NCI-H82 treated with DMSO at 0.1 percent for 48 hours (cell line): ENCODE results near the gene RALY.
A peak's percentile ranks its signal among the peaks of the same experiment; 100 is the strongest.
"Not testable (repeated sequence)": the region's sequence is repeated elsewhere in the genome, so short reads cannot be mapped to it uniquely, and the experiment has no call there.

Experiments used
- DNase-seq: peaks from one replicate; lab custom pipeline; 2025; ENCODE audit not compliant: unreplicated experiment; lab: John Stamatoyannopoulos, UW

Gene RALY

DNA sequence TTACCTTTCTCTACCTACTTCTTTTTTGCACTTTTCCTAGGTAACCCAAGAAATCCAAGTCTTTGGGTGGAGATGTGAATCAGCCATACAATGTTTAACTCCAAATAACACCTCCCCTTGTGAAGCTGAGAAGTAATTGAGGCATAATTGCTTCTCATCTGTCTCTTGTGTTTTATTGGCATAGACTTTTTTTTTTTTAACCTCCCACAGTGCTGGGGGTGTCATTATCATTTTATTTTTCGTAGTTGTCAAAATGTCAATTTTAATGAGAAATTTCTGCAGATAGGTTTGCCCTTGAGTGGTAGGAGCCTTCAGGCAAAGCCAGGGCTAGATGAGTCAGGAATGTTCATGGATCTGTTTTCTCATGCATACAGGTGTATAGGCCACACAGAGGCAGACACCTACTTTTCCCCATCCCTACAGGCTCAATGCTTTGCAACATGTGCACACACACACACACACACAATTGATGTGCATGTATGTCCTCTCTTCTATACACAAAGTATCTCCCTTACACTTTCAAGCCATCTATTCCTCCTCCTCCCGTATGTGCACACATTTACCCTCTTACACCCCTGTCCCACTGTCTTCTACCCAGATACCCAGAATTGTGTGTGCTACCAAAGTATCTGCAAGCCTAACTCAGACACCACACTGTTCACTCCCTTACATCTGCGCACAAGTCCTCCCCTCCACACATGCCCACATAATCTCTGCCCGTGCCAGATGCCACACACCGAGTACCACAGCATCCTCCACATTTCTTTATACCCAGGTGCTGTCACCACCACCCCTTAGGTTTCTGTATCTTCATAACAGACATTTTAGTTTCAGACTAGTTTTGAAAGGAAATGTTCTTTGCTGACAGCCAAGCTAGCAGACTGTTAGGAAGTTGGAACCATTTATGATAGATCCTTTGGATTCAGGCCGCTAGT is 22.0 kb downstream of the RALY start:
- no peak for DNase-seq

DNA sequence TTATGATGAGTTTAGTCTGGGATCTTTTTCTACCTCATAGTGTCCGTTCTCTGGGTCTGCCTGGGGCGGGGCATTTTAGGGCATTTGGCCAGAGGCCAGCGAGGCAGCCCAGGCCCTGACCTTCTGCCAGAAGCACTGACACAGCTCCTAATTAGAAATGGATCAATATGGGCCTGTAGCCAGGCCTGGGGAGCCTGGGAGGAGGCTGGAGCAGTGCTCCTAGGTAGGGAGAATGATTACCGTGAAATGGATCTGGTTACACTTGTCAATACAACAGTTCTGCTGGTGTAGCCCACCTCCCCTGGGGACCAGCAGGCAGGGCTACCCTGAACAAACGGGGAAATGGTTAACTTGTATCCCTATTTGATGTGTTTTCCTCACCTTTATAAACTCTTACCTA is 23.0 kb downstream of the RALY start:
- DNase-seq = no peak

DNA sequence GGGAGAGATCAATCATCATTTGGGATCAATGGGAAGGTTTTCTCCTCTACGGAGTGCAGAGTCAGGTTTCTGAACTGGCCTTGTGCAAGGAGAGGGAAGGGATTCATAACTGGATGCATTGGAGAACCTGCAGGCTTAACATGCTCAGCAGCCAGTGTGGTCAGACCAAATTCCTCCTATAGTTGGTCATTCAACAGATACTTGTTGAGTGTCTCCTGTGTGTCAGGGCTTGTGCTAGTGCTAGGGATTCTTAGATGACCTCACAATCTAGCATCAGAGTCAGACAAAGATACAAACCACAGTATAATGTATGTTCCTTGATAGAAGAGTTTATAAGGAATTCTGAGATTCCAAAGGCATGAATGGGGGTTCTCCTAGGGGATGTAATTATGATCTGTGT is 23.9 kb downstream of the RALY start:
- DNase-seq = no peak

DNA sequence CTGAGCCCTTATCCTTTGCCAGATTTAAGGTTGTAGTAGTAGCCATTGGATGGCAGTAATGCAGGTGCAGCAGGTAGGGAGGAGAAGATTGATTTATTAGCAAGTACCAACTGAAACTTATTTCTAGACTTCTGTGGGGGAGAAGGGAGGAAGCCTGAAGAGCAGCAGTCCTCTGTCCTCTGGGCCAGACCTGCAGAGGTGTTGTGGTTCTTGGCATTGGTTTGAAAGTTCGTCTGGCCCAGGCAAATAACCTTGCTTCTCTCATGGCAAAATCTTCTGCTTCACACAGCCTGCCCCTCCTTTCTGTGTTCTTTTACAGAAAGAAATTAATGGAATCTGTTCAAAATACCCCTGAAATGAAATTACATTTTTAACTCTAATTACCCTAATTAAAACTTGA is 24.5 kb downstream of the RALY start:
- DNase-seq = no peak

DNA sequence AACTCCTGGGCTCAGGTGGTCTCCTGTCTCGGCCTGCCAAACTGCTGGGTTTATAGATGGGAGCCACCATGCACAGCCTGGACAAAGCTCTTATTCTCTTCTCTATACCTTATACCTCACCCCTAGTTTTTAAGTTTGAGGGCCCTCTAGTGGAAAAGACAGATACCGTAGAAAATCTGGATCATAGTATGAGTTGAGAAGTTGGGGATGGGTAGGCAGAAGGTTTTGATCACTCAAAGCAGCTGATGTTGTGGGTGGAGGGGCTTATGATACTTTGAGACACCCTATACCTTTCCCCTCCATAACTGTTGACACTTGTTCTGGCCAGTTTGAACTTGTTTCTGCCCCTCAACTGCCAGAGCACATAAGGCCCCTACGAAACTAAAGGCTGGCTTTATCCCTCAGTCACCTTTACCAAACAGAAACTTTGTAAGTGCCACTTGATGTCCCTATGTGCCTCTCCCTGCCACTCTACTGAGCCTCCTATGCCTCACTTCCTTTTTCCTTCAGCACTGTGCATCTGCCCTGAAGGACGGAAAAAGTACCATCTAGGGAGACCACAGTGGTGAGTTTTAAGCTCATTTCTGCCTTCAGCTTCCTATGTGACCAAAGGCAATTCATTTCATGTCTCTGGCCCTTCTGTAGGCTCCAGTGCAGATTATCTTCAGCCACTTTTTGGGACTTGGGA is 28.6 kb downstream of the RALY start:
- DNase-seq = peak; percentile 33

DNA sequence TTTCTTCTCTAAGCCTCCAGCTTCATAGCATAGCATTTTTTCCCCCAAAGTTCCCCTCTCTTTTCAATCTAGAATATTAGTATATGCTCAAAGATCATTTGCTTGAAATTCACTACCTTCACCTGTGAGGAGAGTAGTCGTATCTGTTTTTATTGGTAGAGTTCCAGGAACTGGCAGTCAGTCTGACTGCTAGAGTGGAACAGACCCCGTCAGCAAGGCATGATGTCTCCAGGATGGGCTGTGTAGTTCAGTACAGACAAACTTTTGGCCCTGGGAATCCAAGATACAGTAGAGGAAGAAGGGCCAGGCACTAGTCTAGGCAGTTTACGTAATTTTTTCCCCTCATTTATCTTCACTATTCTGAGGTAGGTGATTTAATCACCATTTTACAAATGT is 29.1 kb downstream of the RALY start:
- DNase-seq = no peak

DNA sequence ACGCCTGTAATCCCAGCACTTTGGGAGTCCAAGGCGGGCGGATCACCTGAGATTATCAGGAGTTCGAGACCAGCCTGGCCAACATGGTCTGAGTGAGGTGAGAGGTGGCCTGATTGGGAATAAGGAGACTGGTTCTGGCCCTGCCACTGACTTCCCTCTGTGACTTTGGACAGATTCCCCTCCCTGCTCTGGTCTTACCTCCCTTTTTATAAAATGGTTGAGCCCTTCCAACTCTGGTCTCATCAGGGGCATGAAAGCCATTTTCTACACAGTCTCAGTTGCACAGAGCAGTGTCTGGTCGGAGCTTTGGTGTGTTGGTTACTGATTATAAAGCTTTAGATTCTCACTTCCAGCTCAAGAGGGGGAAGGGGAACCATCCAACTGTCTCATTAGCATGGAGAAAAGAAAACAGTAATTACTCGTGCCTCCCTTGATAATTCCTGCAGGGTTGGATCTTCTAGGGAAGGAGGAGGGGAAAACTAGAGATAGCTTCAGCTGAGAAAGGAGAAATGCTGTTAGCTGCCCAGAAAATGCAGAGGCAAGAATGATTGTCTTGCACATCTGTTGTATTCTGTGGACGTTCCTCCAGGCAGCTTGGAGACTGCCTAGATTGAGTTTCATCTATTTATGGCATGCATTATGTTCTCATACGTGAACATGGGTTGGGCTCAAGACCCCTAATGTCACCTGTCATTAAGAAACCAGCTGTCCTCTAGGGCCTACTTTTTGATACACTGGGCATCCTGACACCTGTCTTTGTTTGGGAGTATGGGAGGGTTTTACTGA is 30.4 kb downstream of the RALY start:
- DNase-seq = no peak

DNA sequence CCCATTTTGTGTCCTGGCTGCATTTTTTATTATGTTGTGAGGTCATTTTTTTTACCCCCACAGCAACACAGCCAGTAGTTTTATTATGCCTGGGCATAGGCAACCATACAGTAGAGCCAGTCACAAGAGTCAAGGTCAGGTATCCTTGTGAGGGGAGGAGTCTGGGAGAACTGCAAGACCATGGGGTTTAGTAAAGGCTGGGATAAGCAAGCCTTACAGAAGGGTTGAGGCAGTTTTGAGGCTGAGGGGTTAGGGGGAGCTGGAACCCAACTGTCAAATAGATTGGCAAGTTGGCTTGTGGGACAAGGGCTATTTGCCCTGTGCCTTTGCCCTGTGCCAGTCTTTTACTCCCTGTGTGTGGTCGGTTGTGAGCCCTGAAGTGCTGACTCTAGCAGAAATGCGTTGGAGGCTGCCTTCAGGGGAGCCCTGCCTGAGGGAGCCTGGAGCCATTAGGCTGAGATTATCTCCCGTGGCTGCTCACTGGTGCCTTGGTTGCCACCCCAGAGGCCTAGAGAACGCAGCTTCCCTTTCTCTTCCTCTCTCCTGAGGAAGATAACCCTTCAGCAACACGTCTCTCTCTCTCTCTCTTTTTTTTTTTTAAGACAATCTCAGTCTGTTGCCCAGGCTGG is 31.1 kb downstream of the RALY start:
- no peak for DNase-seq

DNA sequence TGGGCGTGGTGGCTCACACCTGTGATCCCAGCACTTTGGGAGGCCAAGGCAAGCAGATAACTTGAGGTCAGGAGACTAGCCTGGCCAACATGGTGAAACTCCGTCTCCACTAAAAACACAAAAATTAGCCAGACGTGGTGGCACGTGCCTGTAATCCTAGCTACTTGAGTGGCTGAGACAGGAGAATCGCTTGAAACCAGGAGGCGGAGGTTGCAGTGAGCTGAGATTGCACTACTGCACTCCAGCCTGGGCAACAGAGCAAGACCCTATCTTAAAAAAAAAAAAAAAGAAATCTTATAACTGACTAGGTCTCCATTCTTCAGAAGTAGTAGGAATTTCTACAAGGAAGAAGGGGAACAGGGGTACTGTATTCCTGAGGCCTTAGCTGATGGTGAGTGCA is 34.3 kb downstream of the RALY start:
- DNase-seq = not testable (repeated sequence)

DNA sequence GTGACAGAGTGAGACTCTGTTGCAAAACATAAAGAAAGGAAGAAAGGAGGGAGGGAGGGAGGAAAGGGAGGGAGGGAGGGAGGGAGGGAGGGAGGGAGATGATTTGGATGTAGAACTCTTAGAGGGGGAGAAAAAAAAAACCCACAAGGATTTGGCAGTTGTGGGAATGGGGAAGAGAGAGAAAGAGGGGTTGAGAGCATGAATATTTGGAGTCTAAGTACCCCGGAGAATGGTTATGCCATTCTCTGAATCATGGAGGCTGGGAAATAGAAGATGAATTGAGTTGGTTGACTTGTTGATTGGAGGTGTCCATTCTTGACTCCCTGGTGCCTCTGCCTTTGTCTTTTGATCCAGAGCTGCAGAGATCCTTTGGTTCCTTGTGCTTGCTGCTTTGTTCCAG is 35.7 kb downstream of the RALY start:
- DNase-seq = no peak

DNA sequence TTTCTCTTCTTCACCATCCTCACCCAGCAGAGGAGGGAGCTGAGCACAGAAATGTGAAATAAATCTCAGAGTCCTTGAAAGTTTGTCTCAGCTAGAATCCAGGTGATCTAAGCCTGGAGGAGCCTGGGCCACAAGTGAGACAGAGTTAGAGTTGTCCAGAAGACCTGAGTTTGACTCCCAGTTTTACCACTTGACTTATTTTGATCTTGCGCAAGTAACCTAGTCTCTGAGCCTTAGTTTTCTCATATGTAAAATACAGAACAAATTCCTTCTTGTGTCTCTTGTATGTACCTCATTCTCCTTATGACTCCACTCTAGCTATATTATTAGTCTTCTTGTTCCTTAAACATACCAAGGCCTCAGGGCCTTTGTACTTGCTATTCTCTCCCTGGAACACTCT is 36.7 kb downstream of the RALY start:
- DNase-seq = no peak

DNA sequence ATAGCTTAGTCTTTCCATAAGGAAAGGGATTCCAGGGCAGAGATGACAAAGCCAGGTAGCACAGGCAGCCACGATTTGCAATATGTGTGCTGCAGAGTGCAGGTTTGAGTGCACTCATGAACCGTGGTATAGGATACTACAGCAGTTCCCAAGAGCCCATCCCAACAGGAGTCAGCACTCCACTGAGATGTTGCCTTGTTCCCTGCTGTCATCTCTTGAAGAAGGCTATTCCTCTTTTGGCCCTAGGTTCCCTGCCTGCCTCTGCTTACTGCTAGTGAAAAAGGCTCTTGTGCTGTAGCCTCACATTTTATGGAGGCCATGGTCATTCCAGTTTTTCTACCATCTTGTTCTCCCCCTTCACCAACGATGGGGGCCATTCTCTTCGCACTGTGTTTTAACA is 40.2 kb downstream of the RALY start:
- DNase-seq = no peak

DNA sequence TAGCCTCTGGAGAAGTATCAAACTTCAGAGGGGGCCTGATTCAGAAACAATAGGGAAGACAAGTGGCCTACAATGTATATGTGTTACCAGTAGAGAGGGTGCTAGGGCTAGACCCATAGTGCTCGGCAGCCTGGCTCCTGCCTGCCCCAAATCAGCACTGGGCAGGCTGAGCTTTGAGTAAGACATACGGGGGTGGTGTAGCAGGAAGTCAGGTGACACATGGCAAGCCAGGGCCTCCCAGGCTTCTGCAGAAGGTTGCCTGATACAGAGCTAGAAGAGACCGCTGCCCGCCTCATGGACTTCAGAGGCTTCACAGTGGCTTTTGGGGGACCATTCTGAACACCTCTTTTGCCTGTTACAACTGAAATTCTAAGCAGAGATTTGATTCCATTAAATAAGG is 43.4 kb downstream of the RALY start:
- DNase-seq = no peak

DNA sequence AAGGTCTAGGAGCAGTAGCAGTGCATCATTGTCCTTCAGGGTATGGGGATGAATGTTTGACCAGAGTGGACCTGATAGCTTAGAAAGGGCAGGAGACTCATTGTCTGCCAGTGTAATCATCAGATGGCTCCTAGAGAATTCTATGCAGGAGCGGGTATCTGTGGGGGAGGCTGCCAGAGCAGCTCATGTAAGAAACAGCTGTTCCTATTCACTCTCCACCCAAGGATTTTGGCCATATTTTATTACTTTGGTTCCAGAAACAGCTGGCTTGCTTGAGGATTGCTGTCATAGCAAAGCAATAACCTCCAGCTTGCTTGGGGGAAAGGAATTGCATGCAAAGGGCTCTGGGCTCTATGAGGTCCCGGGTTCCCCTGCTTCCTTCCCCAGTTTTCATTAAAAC is 44.1 kb downstream of the RALY start:
- DNase-seq = no peak

DNA sequence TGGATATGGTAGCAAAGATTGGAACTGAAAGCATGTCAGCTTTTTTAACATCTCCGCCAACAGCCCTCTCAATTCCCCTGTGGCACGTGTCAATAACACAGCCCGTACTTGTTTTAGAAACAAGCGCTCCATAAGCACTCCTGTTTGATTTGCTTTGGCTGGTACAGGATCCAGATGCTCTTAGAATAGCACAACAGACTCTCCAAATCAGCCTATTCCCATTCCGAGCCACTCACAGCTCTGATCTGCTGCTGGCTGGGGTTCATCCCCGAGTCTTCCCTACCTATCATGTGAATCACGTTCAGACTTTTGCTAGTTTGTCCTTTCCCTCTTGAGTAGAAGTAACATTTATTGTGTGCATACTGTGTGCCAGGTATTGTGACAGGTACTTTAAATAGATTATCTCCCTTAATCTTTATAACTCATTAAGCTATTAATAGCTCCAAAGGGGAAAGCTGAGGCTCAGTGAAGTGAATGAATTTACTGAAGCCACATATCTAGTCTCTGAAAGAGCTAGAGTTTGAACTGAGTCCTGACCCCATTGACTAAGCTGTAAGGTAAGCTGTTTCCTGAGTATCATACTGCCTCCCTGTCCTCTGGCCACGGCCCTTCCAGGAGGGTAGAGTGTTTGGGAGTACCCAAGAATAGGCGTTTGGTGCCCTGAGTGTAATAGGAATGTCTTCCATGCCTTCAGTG is 46.7 kb downstream of the RALY start:
- DNase-seq = peak; percentile 57

DNA sequence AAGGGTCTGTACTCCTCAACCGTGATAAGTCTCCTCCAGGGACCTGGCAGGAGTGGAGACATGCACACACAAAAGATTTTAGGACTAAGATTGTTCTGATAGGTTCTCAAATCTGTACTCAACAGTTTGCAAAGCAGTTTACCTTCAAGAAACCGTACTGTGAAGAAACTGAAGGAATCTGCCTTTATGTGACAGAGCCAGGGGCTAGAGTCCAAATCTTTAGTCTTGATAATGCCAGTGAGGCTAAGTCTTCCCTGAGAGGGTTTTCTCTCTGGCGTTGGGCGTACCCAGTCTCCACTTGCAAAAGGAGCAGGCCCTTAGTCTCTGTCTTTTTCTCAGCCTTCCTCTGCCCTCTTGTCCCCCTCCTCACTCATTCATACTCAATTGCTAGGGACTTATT is 47.5 kb downstream of the RALY start:
- DNase-seq = no peak

DNA sequence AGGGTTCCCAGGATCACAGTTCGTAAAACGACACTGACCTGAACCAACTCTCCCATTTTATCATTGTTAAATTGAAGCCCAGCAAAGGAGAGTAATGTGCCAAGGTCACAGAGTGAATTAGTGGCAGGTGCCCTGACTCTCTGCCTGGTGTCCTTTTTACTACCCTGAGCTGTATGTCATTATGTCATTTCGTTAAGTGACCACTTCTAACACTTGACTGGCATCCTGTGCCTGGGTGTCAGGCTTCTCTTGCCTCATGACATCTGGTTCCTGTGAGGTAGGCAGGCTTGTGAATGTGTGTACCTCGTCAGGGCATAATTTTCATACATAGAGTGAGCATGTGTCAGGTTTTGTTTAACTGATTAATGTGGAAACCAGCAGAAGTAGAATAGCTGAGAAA is 48.6 kb downstream of the RALY start:
- DNase-seq = no peak

DNA sequence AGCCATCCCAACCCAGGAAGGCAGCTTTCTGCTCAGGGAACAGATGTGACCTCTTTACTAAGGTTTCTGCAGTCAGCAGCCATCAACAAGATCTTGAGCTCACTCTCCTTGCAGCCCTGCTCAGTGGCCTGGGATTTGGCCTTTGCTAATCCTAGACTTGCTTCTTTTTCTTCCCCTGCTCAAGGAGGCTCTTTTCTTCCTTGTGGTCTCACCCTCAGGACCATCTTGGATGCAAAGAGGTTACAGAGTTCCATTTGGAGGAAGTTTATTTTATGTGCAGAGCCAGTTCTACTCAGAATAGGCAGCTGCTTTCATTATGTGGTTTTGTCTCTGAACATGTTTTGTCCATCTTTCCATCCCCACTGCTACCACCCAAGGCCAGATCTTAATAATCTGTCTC is 49.3 kb downstream of the RALY start:
- no peak for DNase-seq

DNA sequence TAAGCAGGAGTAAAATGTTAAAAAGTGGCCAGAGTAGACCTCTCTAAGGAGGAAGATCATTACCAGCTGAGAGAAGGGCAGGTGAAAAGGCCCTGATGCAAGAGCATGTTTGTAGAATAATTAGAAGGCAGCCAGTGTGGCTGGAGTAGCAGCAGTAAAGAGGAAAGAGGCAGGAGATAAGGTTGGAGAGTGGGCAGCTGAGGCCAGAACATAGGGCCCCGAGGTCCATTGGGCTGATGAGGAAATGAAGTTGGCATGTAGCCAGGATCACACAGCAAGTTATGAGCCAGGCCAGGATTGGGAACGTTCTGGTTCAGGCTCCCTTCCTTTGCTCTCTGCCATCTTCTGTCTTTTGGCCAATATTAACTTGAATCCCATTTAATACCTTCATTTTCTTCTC is 51.6 kb downstream of the RALY start:
- DNase-seq = no peak

DNA sequence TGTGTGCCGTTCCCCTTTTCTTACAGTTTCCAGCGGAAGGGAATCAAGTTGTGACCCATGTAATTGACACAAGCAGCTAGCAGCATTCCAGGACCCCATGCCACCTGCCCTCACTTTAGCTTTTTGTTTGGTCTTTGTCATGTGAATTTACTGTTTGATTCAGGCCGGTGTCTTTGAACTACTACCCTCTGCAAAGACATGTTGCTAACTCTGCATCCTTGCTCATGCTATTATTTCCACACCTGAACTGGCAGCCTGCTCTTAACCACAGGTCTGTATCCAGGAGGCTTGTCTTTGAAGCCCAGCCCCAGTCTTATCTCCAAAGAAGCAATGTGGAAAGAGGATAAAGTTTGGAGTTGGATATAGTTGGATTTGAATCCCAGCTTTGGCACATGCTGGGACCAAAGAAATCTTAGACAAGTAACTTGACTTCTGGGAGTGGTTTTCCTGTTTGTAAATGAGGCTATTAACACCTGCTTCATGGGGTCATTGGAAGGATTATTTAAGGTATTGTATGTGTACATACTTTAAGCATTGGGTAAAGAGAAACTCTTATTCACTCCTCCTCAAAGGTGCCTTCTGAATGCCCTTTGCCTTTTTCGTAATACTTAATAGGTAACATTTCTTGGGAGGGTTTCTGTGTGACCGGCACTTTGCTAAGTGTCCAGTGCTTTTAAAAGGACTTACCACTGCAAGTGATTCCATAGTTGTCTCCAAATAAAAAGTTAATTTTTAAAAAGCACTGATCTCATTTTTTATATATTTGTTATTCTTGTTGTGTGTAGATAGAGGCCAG is 52.4 kb downstream of the RALY start:
- no peak for DNase-seq
